Neutrophil (primary cell): Measurements from ENCODE around the gene RNF152.

ENCODE experiments used
- H3K27ac ChIP-seq: fragments of 200-600 bp; sonication (generic); 2 replicates; pipeline ENCODE4 v1.5.1; 2016; ENCODE audit warnings: mild to moderate bottlenecking, moderate library complexity
- H3K27me3 ChIP-seq: fragments of 200-600 bp; sonication (generic); 2 replicates; pipeline ENCODE4 v1.6.0; 2016; ENCODE audit warnings: mild to moderate bottlenecking
- H3K36me3 ChIP-seq: fragments of 200-600 bp; sonication (generic); 2 replicates; pipeline ENCODE4 v1.5.1; 2017
- H3K4me1 ChIP-seq, 2 experiments: fragments of 200-600 bp in 1 of 2; sonication (generic) in 1 of 2; 1 replicate in 1 of 2; 2 replicates in 1 of 2; pipeline versions ENCODE4 v1.5.1 to v1.6.1; 2013 to 2016; ENCODE audit warnings: low read depth in 1 of 2, low read length in 1 of 2, mild to moderate bottlenecking in 1 of 2, moderate library complexity in 1 of 2; ENCODE audit not compliant: control insufficient read depth in 1 of 2, insufficient read depth in 1 of 2
- H3K4me3 ChIP-seq, 2 experiments: fragments of 200-600 bp in 1 of 2; sonication (generic) in 1 of 2; 1 replicate in 1 of 2; 2 replicates in 1 of 2; pipeline ENCODE4 v1.5.1; 2013 to 2016; ENCODE audit warnings: low read depth in 1 of 2, low read length in 1 of 2, mild to moderate bottlenecking in 1 of 2, moderate library complexity in 1 of 2
- H3K9me3 ChIP-seq: fragments of 200-600 bp; sonication (generic); 2 replicates; pipeline ENCODE4 v1.5.1; 2016
- TF ChIP-seq, protein P1 (sequence below): fragments of 200-600 bp; sonication (generic); IDR thresholded peaks from 2 replicates; pipeline ENCODE4 v1.5.1; 2016; ENCODE audit warnings: antibody characterized with exemption

RNF152 gene

DNA sequence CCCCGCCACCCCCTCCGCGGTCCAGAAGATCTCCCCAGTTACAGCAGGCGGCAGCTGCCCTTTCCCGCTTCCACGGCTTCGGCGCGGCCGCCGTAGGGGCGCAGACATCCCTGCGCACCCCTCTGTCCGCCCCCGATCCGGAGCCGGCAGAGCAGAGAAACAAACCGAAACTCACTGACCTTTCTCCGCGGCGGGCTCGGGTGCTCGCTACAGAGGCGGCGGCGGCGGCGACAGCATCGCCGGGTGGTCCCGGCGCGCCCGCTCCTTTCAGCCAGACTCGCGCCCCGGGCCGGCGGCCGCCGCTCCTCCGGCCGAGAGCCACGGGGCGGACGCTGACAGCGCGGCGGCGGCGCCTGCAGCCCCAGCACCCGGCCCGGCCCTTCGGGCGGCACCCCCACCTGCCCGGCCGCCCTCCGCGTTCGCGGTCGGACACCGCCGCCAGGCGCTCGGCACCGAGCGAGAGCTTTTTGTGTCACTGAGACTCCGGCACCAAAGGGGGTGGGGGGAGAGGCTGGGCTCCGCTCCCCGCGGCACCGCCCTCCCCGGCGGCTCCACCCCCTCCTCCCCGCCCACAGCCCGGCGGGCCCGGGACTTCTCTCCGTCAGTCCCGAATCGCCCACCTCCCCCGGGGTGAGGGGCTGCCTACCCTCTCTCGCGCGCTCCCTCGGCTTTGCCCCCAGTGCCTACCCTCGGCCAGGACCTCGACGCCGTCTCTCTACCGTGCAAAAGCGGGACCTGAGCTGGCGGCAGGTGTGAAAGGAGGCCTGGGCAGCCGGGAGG is 1.4 kb upstream of the RNF152 start:
- Histone ChIP-seq H3K27ac (no peak overlapping the region), H3K4me1 (peaks cover 7 to 16% of the 10 kb centered on the region in 2 experiments), H3K9me3 (no peaks in the 10 kb centered on the region), H3K36me3 (no peaks in the 10 kb centered on the region), H3K4me3 (peak overlapping the region; percentile 43 to 74), H3K27me3 (peaks cover 96% of the 10 kb centered on the region)
- TF ChIP-seq, protein P1, sequence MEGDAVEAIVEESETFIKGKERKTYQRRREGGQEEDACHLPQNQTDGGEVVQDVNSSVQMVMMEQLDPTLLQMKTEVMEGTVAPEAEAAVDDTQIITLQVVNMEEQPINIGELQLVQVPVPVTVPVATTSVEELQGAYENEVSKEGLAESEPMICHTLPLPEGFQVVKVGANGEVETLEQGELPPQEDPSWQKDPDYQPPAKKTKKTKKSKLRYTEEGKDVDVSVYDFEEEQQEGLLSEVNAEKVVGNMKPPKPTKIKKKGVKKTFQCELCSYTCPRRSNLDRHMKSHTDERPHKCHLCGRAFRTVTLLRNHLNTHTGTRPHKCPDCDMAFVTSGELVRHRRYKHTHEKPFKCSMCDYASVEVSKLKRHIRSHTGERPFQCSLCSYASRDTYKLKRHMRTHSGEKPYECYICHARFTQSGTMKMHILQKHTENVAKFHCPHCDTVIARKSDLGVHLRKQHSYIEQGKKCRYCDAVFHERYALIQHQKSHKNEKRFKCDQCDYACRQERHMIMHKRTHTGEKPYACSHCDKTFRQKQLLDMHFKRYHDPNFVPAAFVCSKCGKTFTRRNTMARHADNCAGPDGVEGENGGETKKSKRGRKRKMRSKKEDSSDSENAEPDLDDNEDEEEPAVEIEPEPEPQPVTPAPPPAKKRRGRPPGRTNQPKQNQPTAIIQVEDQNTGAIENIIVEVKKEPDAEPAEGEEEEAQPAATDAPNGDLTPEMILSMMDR, result no peak

DNA sequence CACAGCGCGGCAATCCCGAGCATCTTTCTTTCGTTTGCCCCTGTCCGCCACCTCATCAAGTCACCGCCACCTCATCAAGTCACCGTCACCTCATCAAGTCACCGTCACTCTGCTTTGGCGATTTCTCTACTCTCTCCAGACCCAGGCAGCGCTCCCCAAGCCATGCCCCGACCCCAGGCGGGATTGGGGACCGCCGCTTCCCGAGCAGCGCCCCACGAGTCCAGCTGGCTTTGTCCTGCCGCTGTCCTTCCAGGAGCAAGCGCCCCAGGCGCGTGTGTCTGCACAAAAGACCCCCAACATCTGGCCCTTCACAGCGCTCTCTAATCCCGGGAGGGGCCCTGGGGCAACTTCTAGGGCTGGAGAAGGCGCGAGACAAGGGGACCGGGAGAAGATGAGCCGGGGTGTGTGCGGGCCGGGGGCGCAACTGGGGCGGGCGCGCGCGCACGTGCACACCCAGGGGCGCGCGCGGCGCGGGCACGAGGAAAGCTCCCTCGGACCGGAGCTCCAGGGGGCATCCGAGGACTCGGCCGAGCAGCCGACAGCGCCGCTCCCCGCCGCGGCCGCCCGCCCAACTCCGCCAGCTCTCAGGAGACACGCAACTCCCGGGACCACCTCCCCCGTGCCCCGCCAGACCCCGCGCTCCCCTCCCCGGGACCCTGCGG is 633 bp upstream of the RNF152 start:
- H3K27me3 ChIP-seq, result peaks cover 96% of the 10 kb centered on the region
- H3K27ac ChIP-seq, result no peak overlapping the region
- H3K4me3 ChIP-seq, result peak overlapping the region; percentile 43 to 74

DNA sequence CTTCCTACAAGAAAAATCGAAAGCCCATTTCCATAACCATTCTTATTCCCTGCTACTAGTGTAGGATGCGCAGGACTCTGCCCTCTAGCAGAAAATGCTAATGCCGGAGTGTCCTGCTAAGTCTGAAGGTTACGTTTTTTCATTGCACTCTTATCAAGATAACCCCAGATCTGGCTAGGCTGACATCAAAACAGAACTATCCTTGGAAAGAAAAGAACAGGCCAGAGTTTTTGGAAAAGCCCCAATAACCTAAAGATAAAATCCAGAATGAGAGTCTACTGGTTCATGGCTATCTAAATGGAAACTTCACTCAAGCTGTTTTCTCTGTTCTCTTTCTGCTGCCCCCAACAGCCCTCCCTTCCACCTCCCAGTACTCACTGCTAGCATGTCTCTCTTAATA is 913 bp downstream of the RNF152 start:
- no peak overlapping the region for H3K27ac ChIP-seq
- H3K36me3 ChIP-seq, result no peaks in the 10 kb centered on the region
- no peaks in the 10 kb centered on the region for H3K9me3 ChIP-seq
- H3K27me3 ChIP-seq, result peaks cover 86% of the 10 kb centered on the region
- peaks cover 7 to 16% of the 10 kb centered on the region in 2 experiments for H3K4me1 ChIP-seq
- no peak overlapping the region for H3K4me3 ChIP-seq
- TF ChIP-seq, protein P1, result no peak

More for the DNA sequence above, 633 bp upstream of the RNF152 start:
- TF ChIP-seq, protein P1, result no peak
- no peaks in the 10 kb centered on the region for H3K36me3 ChIP-seq
- H3K4me1 ChIP-seq, result peaks cover 7 to 16% of the 10 kb centered on the region in 2 experiments
- no peaks in the 10 kb centered on the region for H3K9me3 ChIP-seq

DNA sequence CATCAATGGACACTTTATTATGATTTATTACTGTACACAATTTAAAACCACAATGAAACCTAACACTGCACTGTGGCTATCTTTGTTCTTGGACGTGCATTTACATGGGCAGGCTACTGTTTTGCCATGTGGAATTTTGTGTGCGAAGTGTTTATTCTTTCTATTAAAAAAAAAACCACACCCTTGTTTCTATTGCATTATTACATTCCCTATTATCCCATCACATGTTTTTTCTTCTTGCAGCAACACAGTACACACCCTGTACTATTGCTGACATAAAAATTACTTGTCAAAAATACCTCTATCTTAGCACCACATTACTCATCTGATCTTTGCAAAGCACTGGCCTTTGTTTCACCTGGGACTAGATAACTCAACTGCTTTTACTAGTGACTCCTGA is 1.5 kb downstream of the RNF152 start:
- TF ChIP-seq, protein P1, result no peak
- Histone ChIP-seq H3K27ac (no peak overlapping the region), H3K27me3 (peaks cover 83% of the 10 kb centered on the region), H3K9me3 (no peaks in the 10 kb centered on the region), H3K4me3 (no peak overlapping the region), H3K36me3 (no peaks in the 10 kb centered on the region), H3K4me1 (peaks cover 7 to 16% of the 10 kb centered on the region in 2 experiments)

DNA sequence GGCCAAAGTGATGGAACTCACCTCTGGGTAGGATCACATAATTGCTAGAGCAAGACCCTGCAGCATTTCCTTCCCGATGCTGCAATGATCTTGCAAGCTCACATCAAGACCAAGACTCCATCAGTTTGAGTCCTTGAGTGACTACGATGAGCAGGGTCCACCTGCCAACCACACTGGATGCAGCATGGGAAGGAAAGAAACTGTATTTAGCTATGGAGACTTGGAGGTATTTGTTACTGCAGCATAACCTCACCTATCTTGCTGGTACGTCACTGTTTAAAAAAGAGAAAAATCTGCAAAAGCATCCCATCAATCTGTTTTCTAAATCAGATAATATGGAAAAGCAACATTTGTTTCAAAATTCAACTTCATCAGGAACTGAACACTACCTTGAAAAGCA is 2.5 kb downstream of the RNF152 start:
- no peak overlapping the region for H3K27ac ChIP-seq
- no peaks in the 10 kb centered on the region for H3K36me3 ChIP-seq
- TF ChIP-seq, protein P1, result no peak
- peaks cover 7 to 16% of the 10 kb centered on the region in 2 experiments for H3K4me1 ChIP-seq
- H3K4me3 ChIP-seq, result no peak overlapping the region
- H3K9me3 ChIP-seq, result no peaks in the 10 kb centered on the region
- H3K27me3 ChIP-seq, result peaks cover 78% of the 10 kb centered on the region
